CD8-positive, alpha-beta memory T cell (primary cell): ENCODE data around the gene WDR81. TPM values are rescaled to one million over a fixed set of nuclear protein-coding genes. Genes with fewer than 3 reads are reported as not detected.
"Not testable (repeated sequence)": the region's sequence is repeated elsewhere in the genome, so short reads cannot be mapped to it uniquely, and the experiment has no call there.

Experiments
- CTCF ChIA-PET: fragments of 350-600 bp; sonication (Branson Sonifier 250); formaldehyde crosslinking; loops from one replicate; lab custom pipeline; 2021; ENCODE audit warnings: antibody characterized with exemption; lab: Charles Lee
- POLR2A ChIA-PET: fragments of 350-600 bp; sonication (Branson Sonifier 250); formaldehyde crosslinking; loops from one replicate; lab custom pipeline; 2021; ENCODE audit warnings: antibody characterized with exemption; lab: Charles Lee
- DNase-seq, 5 donors: peaks; one replicate each; pipeline versions ENCODE4 v3.0.0 to v3.0.0-alpha.2; 2020 to 2022; ENCODE audit warnings: mixed read lengths in 1 of 5
- H3K27ac ChIP-seq: one replicate; pipeline ENCODE4 v1.7.0; 2013; ENCODE audit warnings: low read depth, mild to moderate bottlenecking, low read length, moderate library complexity
- H3K27me3 ChIP-seq: 2 replicates; pipeline ENCODE4 v1.7.0; 2013; ENCODE audit warnings: low read length, mild to moderate bottlenecking; ENCODE audit not compliant: insufficient read depth, poor library complexity, severe bottlenecking
- H3K36me3 ChIP-seq: 2 replicates; pipeline ENCODE4 v1.7.0; 2013; ENCODE audit warnings: mild to moderate bottlenecking, low read length, moderate library complexity; ENCODE audit not compliant: insufficient read depth
- H3K4me1 ChIP-seq: 2 replicates; pipeline ENCODE4 v1.7.0; 2013; ENCODE audit warnings: mild to moderate bottlenecking, low read length, moderate library complexity; ENCODE audit not compliant: insufficient read depth
- H3K4me3 ChIP-seq: 2 replicates; pipeline ENCODE4 v1.7.0; 2013; ENCODE audit warnings: mild to moderate bottlenecking, low read length
- H3K9me3 ChIP-seq: 2 replicates; pipeline ENCODE4 v1.7.0; 2013; ENCODE audit warnings: mild to moderate bottlenecking, low read length
- H3K27ac Mint-ChIP-seq, 8 donors: one replicate each; pipeline ENCODE4 v1.8.0; 2020 to 2021; ENCODE audit warnings: mixed read lengths in 8 of 8, mild to moderate bottlenecking in 6 of 8, inconsistent platforms in 3 of 8, moderate library complexity in 3 of 8
- H3K27me3 Mint-ChIP-seq, 2 donors: one replicate each; pipeline ENCODE4 v1.8.0; 2020 to 2021; ENCODE audit warnings: mixed read lengths in 2 of 2, mild to moderate bottlenecking in 1 of 2, moderate library complexity in 1 of 2
- H3K36me3 Mint-ChIP-seq, 3 donors: one replicate each; pipeline ENCODE4 v1.8.0; 2020 to 2021; ENCODE audit warnings: mixed read lengths in 3 of 3, inconsistent platforms in 1 of 3, mild to moderate bottlenecking in 1 of 3
- H3K4me1 Mint-ChIP-seq, 3 donors: one replicate each; pipeline ENCODE4 v1.8.0; 2020 to 2021; ENCODE audit warnings: mixed read lengths in 3 of 3, inconsistent platforms in 1 of 3, mild to moderate bottlenecking in 1 of 3
- H3K4me3 Mint-ChIP-seq, 7 donors: one replicate each; pipeline ENCODE4 v1.8.0; 2020 to 2021; ENCODE audit warnings: mixed read lengths in 7 of 7, mild to moderate bottlenecking in 6 of 7, moderate library complexity in 4 of 7, inconsistent platforms in 2 of 7
- H3K9me3 Mint-ChIP-seq, 5 donors: one replicate each; pipeline ENCODE4 v1.8.0; 2020 to 2022; ENCODE audit warnings: mixed read lengths in 5 of 5, mild to moderate bottlenecking in 3 of 5, moderate library complexity in 2 of 5, inconsistent platforms in 1 of 5
- polyA plus RNA-seq: library from polyadenylated mRNA; unstranded; fragments of 300-500 nt; fragmentation: Illumina TruSeq; gene quantifications from one replicate; pipeline ENCODE4 v1.2.3, GENCODE V29; 2021
- total RNA-seq, 2 experiments: library from RNA; stranded (reverse); gene quantifications; one replicate each; pipeline ENCODE4 v1.2.3, GENCODE V29; 2021

WDR81 gene
- total and polyA plus RNA-seq, 3 experiments from 2014 or later, result 20.4 to 23.7 (median 21.1) TPM

GRCh38 chr17:1718362-1719165 lies 5.9 kb upstream of the WDR81 start:
- Mint-ChIP-seq H3K36me3 (peaks cover 0 to 5% (median 0%) of the 10 kb centered on the region in 3 donors), H3K9me3 (no peaks in the 10 kb centered on the region), H3K4me1 (peaks cover 36 to 50% (median 41%) of the 10 kb centered on the region in 3 donors), H3K4me3 (peak overlapping the region; percentile 29 to 96 (median 47)), H3K27me3 (peaks cover 0 to 2% of the 10 kb centered on the region in 2 donors), H3K27ac (peak overlapping the region in 5 of 8 donors; percentile 11 to 94 (median 68))
- Histone ChIP-seq H3K27ac (peak overlapping the region; percentile 89), H3K4me3 (no peak overlapping the region), H3K27me3 (no peaks in the 10 kb centered on the region), H3K36me3 (no peaks in the 10 kb centered on the region), H3K4me1 (peaks cover 39% of the 10 kb centered on the region), H3K9me3 (no peaks in the 10 kb centered on the region)
- POLR2A ChIA-PET, result interaction anchor here (0.5 kb wide), 1 partner anchor 89 kb away, joined by 4 read pairs; no protein-coding TSS in a partner anchor
- CTCF ChIA-PET, result interaction anchor here (1.4 kb wide), 1 partner anchor 48 kb away, joined by 3 read pairs; no protein-coding TSS in a partner anchor
- no peak for DNase-seq

DNA sequence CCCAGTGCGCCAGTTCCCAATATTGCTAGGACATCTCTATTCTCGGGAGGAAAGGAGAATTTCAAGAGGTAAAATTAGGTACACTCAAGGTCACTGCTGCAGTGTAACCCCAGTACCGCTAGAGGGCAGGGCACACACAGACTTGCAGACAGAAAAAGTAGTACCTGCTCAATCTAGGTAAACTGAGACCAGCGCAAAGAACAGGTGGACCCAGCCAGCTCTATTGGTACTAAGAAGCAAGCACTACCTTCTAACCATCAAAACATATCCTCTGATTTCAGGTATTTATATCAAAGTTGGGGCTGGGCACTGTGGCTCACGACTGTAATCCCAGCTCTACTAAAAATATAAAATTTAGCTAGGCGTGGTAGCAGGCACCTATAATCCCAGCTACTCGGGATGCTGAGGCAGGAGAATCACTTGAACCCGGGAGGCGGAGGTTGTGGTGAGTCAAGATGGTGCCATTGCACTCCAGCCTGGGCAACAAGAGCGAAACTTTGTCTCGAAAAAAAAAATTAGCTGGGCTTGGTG lies 3.6 kb upstream of the WDR81 start:
- H3K27me3 Mint-ChIP-seq, result peaks cover 0 to 2% of the 10 kb centered on the region in 2 donors
- CTCF ChIA-PET, result interaction anchor here (0.7 to 5.2 kb wide), 32 partner anchors 8 to 539 kb away, joined by 3 to 41 read pairs (median 4); partner anchors contain the start of genes RPA1, RTN4RL1 and SMYD4
- no peak overlapping the region for H3K27ac ChIP-seq
- peaks cover 39 to 54% (median 47%) of the 10 kb centered on the region in 3 donors for H3K4me1 Mint-ChIP-seq
- no peaks in the 10 kb centered on the region for H3K9me3 Mint-ChIP-seq
- peaks cover 0 to 8% (median 0%) of the 10 kb centered on the region in 3 donors for H3K36me3 Mint-ChIP-seq
- H3K27me3 ChIP-seq, result no peaks in the 10 kb centered on the region
- DNase-seq, result peak; percentile 45 to 79 (median 62)
- H3K4me3 ChIP-seq, result no peak overlapping the region
- POLR2A ChIA-PET, result interaction anchor here (0.5 to 1.3 kb wide), 3 partner anchors 45 to 317 kb away, joined by 3 to 6 read pairs (median 4); no protein-coding TSS in a partner anchor
- H3K27ac Mint-ChIP-seq, result peak overlapping the region; percentile 31 to 98 (median 86)
- H3K4me3 Mint-ChIP-seq, result peak overlapping the region in 5 of 7 donors; percentile 15 to 87 (median 41)
- no peaks in the 10 kb centered on the region for H3K36me3 ChIP-seq
- H3K4me1 ChIP-seq, result peaks cover 47% of the 10 kb centered on the region
- H3K9me3 ChIP-seq, result no peaks in the 10 kb centered on the region

- H3K27me3 ChIP-seq, H3K9me3 ChIP-seq, H3K36me3 ChIP-seq, H3K4me3 Mint-ChIP-seq, H3K27ac ChIP-seq, H3K9me3 Mint-ChIP-seq, H3K27me3 Mint-ChIP-seq, H3K36me3 Mint-ChIP-seq, H3K4me3 ChIP-seq, DNase-seq: not testable (repeated sequence)
- POLR2A ChIA-PET, result interaction anchor here (1.3 kb wide), 1 partner anchor 62 kb away, joined by 6 read pairs; no protein-coding TSS in a partner anchor
- peak overlapping the region in 3 of 8 donors; percentile 94 to 97 (median 94) for H3K27ac Mint-ChIP-seq
- CTCF ChIA-PET, result interaction anchor here (0.7 to 5.2 kb wide), 11 partner anchors 21 to 324 kb away, joined by 3 to 41 read pairs (median 5); no protein-coding TSS in a partner anchor
- H3K4me1 ChIP-seq, result peaks cover 53% of the 10 kb centered on the region
- H3K4me1 Mint-ChIP-seq, result peaks cover 35 to 53% (median 40%) of the 10 kb centered on the region in 3 donors
Measured at GRCh38 chr17:1722022-1722421, 2.5 kb upstream of the WDR81 start.

- Histone ChIP-seq H3K27me3 (no peaks in the 10 kb centered on the region), H3K27ac (peak overlapping the region; percentile 59), H3K4me3 (peak overlapping the region; percentile 65), H3K4me1 (peaks cover 42% of the 10 kb centered on the region), H3K36me3 (no peaks in the 10 kb centered on the region), H3K9me3 (no peaks in the 10 kb centered on the region)
- no peak for DNase-seq
- no peaks in the 10 kb centered on the region for H3K9me3 Mint-ChIP-seq
- peak overlapping the region in 4 of 8 donors; percentile 33 to 74 (median 71) for H3K27ac Mint-ChIP-seq
- peak overlapping the region; percentile 69 to 87 (median 81) for H3K4me3 Mint-ChIP-seq
- H3K4me1 Mint-ChIP-seq, result peaks cover 32 to 63% (median 35%) of the 10 kb centered on the region in 3 donors
- CTCF ChIA-PET, result interaction anchor here (1.3 to 1.5 kb wide), 2 partner anchors 9 to 76 kb away, joined by 3 to 4 read pairs; partner anchors contain the start of gene RILP
- H3K27me3 Mint-ChIP-seq, result peaks cover 0 to 2% of the 10 kb centered on the region in 2 donors
- peaks cover 0 to 33% (median 6%) of the 10 kb centered on the region in 3 donors for H3K36me3 Mint-ChIP-seq
- POLR2A ChIA-PET, result interaction anchor here (0.6 to 1.6 kb wide), 7 partner anchors 9 to 1011 kb away, joined by 3 to 14 read pairs (median 3); partner anchors contain the start of genes RPA1 and SMYD4
Measured at GRCh38 chr17:1724869-1725641, 551 bp downstream of the WDR81 start.

DNA sequence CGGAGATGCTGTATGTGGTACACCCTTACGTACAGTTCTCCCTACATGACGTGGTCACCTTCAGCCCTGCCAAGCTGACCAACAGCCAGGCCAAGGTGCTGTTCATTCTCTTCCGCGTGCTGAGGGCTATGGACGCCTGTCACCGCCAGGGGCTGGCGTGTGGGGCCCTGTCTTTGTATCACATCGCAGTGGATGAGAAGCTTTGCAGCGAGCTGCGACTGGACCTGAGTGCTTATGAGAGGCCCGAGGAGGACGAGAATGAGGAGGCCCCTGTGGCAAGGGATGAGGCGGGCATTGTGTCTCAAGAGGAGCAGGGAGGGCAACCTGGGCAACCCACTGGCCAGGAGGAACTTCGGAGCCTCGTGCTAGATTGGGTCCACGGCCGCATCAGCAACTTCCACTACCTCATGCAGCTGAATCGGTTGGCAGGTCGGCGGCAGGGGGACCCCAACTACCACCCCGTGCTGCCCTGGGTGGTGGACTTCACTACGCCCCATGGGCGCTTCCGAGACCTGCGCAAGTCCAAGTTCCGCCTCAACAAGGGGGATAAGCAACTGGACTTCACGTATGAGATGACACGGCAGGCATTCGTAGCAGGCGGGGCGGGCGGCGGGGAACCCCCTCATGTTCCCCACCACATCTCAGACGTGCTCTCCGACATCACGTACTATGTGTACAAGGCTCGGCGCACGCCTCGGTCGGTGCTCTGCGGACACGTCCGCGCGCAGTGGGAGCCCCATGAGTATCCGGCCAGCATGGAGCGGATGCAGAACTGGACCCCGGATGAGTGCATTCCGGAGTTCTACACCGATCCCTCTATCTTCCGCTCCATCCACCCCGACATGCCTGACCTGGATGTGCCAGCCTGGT lies 1.4 kb downstream of the WDR81 start:
- H3K27ac ChIP-seq, result no peak overlapping the region
- peaks cover 0 to 38% (median 6%) of the 10 kb centered on the region in 3 donors for H3K36me3 Mint-ChIP-seq
- H3K4me3 Mint-ChIP-seq, result peak overlapping the region; percentile 69 to 87 (median 81)
- H3K9me3 Mint-ChIP-seq, result no peaks in the 10 kb centered on the region
- H3K27ac Mint-ChIP-seq, result peak overlapping the region in 5 of 8 donors; percentile 33 to 80 (median 72)
- peaks cover 38% of the 10 kb centered on the region for H3K4me1 ChIP-seq
- DNase-seq, result no peak
- peaks cover 29 to 60% (median 31%) of the 10 kb centered on the region in 3 donors for H3K4me1 Mint-ChIP-seq
- no peaks in the 10 kb centered on the region for H3K27me3 ChIP-seq
- ChIA-PET POLR2A (no interaction called here), CTCF (interaction anchor here (1.0 kb wide), 1 partner anchor 9 kb away, joined by 3 read pairs; no protein-coding TSS in a partner anchor)
- peak overlapping the region; percentile 65 for H3K4me3 ChIP-seq
- H3K27me3 Mint-ChIP-seq, result peaks cover 0 to 2% of the 10 kb centered on the region in 2 donors
- no peaks in the 10 kb centered on the region for H3K36me3 ChIP-seq
- H3K9me3 ChIP-seq, result no peaks in the 10 kb centered on the region

- Histone ChIP-seq H3K27me3 (no peaks in the 10 kb centered on the region), H3K4me3 (no peak overlapping the region), H3K27ac (no peak overlapping the region), H3K9me3 (no peaks in the 10 kb centered on the region), H3K36me3 (no peaks in the 10 kb centered on the region), H3K4me1 (peaks cover 36% of the 10 kb centered on the region)
- Mint-ChIP-seq H3K36me3 (peaks cover 0 to 41% (median 6%) of the 10 kb centered on the region in 3 donors), H3K9me3 (no peaks in the 10 kb centered on the region), H3K27ac (peak overlapping the region in 1 of 8 donors; percentile 33), H3K4me3 (peak overlapping the region in 4 of 7 donors; percentile 29 to 72 (median 54)), H3K4me1 (peaks cover 27 to 58% (median 29%) of the 10 kb centered on the region in 3 donors), H3K27me3 (peaks cover 0 to 2% of the 10 kb centered on the region in 2 donors)
- POLR2A ChIA-PET, result no interaction called here
- CTCF ChIA-PET, result interaction anchor here (0.6 to 1.4 kb wide), 3 partner anchors 10 to 292 kb away, joined by 3 to 5 read pairs (median 3); no protein-coding TSS in a partner anchor
- DNase-seq, result no peak
Measured at GRCh38 chr17:1726626-1727257, 2.2 kb downstream of the WDR81 start.
